Measurements from ENCODE around the gene ANKRD39. TPM values are rescaled to one million over a fixed set of nuclear protein-coding genes. Genes with fewer than 3 reads are reported as not detected.

The ANKRD39 gene
- total RNA-seq, 1 experiment from 2014 or later, result 19.3 TPM

GRCh38 chr2:96810783-96811192, 47.0 kb downstream of the ANKRD39 start:
- Mint-ChIP-seq H3K36me3 (ENCODE audit: insufficient read depth, unreplicated experiment) (peaks cover 19% of the 10 kb centered on the region), H3K27ac (ENCODE audit: unreplicated experiment) (no peak overlapping the region), H3K27me3 (ENCODE audit: insufficient read depth, unreplicated experiment) (no peaks in the 10 kb centered on the region), H3K4me1 (ENCODE audit: low read depth, unreplicated experiment) (peaks cover 14% of the 10 kb centered on the region), H3K9me3 (ENCODE audit: unreplicated experiment) (no peaks in the 10 kb centered on the region), H3K4me3 (ENCODE audit: unreplicated experiment) (no peak overlapping the region)
- Histone ChIP-seq H3K36me3 (ENCODE audit: control insufficient read depth, insufficient read depth, low read length) (peaks cover 6% of the 10 kb centered on the region), H3K27me3 (replicated peaks; ENCODE audit: control insufficient read depth, insufficient read depth, low read length) (no peaks in the 10 kb centered on the region), H3K4me1 (peaks cover 4% of the 10 kb centered on the region; the same call in 1 of the 2 replicates), H3K4me3 (ENCODE audit: low read depth, low read length) (no peak overlapping the region), H3K9me3 (no peaks in the 10 kb centered on the region)
- no peak for DNase-seq
- CTCF ChIA-PET, result no interaction called here
- intact Hi-C loops (cut with micrococcal nuclease; ENCODE audit: unreplicated experiment), result no loop called here
- POLR2A ChIA-PET, result no interaction called here
- TF ChIP-seq CTCF (IDR thresholded peaks at IDR 0.05; ENCODE audit: insufficient read depth in 1 of 2, low read depth in 1 of 2, low read length in 1 of 2, severe bottlenecking in 1 of 2, unreplicated experiment in 1 of 2), result no peak
- BruUV-seq (replicated peaks), result no TSS peak

DNA sequence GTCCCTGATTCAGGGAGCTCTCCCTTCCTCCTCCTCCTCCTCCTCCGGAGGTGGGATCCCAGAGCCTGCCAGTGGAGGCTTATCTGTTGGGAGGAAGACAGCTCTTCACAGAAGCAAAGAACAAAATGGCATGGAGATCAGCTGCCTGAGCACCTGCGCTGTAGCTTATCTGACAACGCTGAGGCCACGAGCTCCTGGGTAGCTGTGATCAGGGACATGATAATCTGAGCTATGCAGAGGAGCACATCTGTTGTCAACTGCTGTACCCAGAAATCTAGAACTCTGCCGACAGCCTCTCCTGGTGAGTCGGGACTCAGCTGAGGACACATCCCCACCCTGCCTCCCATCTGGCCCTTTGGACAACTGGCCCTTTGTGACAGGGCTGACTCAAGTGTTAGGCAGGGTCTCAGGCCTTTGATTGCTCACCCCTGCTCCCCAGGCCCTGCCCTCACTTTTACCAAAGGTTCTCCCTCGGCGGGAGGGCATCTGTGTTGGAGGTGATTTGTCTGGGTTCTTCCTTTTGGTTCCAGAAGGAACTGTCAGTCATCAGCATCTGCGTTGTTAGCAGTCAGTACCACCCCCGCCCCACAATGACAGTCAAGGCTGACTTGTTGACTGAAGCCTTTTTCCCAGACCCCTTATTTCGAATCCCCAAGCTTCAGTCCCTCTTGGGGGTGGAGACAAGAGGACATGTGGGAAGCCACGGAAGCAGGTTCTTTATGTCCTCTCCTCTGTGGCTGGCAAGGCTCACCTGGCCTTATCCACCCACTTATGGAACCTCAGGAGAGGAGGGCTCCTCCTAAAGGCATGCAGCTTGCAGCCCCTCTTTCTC, 47.6 kb downstream of the ANKRD39 start:
- BruUV-seq (replicated peaks), result TSS peak; percentile 27
- Histone ChIP-seq H3K9me3 (no peaks in the 10 kb centered on the region), H3K27me3 (replicated peaks; ENCODE audit: control insufficient read depth, insufficient read depth, low read length) (no peaks in the 10 kb centered on the region), H3K36me3 (ENCODE audit: control insufficient read depth, insufficient read depth, low read length) (peaks cover 6% of the 10 kb centered on the region), H3K4me1 (peaks cover 4% of the 10 kb centered on the region; the same call in 1 of the 2 replicates), H3K4me3 (ENCODE audit: low read depth, low read length) (no peak overlapping the region)
- intact Hi-C loops (cut with micrococcal nuclease; ENCODE audit: unreplicated experiment), result no loop called here
- POLR2A ChIA-PET, result no interaction called here
- no peak for TF ChIP-seq CTCF (IDR thresholded peaks at IDR 0.05; ENCODE audit: insufficient read depth in 1 of 2, low read depth in 1 of 2, low read length in 1 of 2, severe bottlenecking in 1 of 2, unreplicated experiment in 1 of 2)
- Mint-ChIP-seq H3K4me3 (ENCODE audit: unreplicated experiment) (no peak overlapping the region), H3K9me3 (ENCODE audit: unreplicated experiment) (no peaks in the 10 kb centered on the region), H3K27me3 (ENCODE audit: insufficient read depth, unreplicated experiment) (no peaks in the 10 kb centered on the region), H3K4me1 (ENCODE audit: low read depth, unreplicated experiment) (peaks cover 14% of the 10 kb centered on the region), H3K27ac (ENCODE audit: unreplicated experiment) (no peak overlapping the region), H3K36me3 (ENCODE audit: insufficient read depth, unreplicated experiment) (peaks cover 13% of the 10 kb centered on the region)
- no peak for DNase-seq
- CTCF ChIA-PET, result no interaction called here

DNA sequence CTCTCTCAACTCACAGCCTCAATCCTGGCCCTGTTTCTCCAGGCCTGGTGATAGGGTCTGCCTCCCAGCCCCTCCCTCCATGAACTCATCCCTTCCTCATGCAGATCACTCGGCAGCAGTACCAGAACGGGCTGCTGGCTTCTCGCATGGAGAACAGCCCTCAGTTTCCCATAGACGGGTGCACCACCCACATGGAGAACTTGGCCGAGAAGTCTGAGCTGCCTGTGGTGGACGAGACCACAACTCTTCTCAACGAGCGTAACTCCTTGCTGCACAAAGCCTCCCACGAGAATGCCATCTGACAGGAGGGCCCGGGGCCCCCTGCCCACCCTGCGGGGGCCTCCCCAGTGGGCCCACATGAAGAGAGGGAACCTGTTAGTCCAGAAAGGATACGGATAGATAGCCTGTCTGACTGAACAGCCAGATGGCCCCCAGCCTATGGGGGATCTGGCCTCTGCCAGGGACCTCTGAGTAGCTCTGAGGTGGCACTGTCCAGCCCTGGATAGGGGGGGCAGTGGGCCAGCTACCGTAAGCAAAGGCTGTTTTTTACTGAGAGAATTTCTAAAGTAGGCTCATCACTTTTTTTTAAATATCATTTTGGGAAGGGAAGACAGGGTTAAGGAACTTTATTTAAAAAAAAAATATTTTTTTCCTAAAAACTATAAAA, 48.5 kb downstream of the ANKRD39 start:
- ChIA-PET POLR2A (no interaction called here), CTCF (no interaction called here)
- no peak for DNase-seq
- no peak for TF ChIP-seq CTCF (IDR thresholded peaks at IDR 0.05; ENCODE audit: insufficient read depth in 1 of 2, low read depth in 1 of 2, low read length in 1 of 2, severe bottlenecking in 1 of 2, unreplicated experiment in 1 of 2)
- Histone ChIP-seq H3K27me3 (replicated peaks; ENCODE audit: control insufficient read depth, insufficient read depth, low read length) (no peaks in the 10 kb centered on the region), H3K9me3 (no peaks in the 10 kb centered on the region), H3K36me3 (ENCODE audit: control insufficient read depth, insufficient read depth, low read length) (peaks cover 6% of the 10 kb centered on the region), H3K4me3 (ENCODE audit: low read depth, low read length) (no peak overlapping the region), H3K4me1 (no peaks in the 10 kb centered on the region)
- BruUV-seq (replicated peaks), result no TSS peak
- Mint-ChIP-seq H3K27me3 (ENCODE audit: insufficient read depth, unreplicated experiment) (no peaks in the 10 kb centered on the region), H3K36me3 (ENCODE audit: insufficient read depth, unreplicated experiment) (peaks cover 12% of the 10 kb centered on the region), H3K4me3 (ENCODE audit: unreplicated experiment) (no peak overlapping the region), H3K27ac (ENCODE audit: unreplicated experiment) (no peak overlapping the region), H3K4me1 (ENCODE audit: low read depth, unreplicated experiment) (peaks cover 14% of the 10 kb centered on the region), H3K9me3 (ENCODE audit: unreplicated experiment) (no peaks in the 10 kb centered on the region)
- intact Hi-C loops (cut with micrococcal nuclease; ENCODE audit: unreplicated experiment), result no loop called here
